HG03039 (cell line): ENCODE data around the gene MGARP.

Source experiments
- ATAC-seq: cut with Tn5 transposase; IDR thresholded peaks from one replicate; pipeline ENCODE4 v1.9.1; 2021; ENCODE audit warnings: mild to moderate bottlenecking, moderate library complexity; ENCODE audit not compliant: unreplicated experiment

The MGARP gene

GRCh38 chr4:139246166-139246565 lies 33.9 kb downstream of the MGARP start:
- no peak for ATAC-seq

DNA sequence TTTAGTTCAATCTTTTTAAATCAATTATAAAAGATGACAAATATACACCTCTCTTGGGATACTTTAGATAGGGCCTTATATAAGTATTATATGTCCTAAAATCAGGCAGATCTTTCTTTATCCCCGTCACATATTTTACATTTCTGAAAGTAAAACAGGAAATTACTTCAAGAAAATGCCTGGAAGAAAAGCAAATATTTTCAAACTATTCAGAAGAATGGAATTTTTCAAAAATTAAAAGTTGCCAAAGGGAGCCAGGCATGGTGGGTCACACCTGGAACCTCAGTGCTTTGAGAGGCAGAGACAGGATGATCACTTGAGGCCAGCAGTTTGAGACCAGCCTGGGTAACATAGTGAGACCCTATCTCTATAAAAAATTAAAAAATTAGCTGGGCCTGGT lies 34.4 kb downstream of the MGARP start:
- ATAC-seq = no peak

- no peak for ATAC-seq
Measured at GRCh38 chr4:139243448-139244365, 36.3 kb downstream of the MGARP start.

- ATAC-seq = no peak
Measured at GRCh38 chr4:139242511-139243051, 37.4 kb downstream of the MGARP start.

GRCh38 chr4:139241784-139242151 lies 38.3 kb downstream of the MGARP start:
- no peak for ATAC-seq

DNA sequence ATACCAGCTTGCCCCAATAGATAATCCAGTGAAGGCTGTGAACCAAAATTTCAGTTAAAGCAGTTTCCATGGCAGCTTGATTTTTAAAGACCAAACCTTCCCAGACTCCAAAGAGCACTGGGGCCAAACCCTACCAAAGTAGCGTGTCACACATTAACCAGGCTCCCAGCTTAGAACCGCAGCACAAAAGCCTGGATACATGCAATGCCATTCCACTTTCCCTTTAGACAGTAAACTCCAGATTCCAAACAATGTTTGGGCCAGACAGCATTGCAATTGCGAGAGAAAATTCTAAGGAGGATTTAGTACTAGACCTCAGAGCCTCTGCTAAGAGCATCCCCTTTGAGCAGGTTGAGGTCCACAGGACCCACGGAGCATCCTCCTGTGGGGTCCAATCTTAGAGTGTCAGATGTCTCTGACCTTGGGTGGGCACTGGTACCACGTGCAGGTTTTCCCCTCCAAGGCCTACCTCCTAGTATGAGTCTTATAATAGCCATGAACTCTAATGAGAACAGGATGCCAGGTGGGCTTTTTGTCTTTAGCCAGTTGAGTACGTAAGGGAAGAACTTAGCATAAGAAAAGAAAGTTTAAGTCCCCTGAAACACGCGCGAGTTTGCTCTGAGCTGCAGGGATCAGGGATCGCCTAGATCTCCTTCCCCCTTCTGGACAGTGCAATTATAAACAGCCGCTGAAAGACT lies 38.8 kb downstream of the MGARP start:
- no peak for ATAC-seq

DNA sequence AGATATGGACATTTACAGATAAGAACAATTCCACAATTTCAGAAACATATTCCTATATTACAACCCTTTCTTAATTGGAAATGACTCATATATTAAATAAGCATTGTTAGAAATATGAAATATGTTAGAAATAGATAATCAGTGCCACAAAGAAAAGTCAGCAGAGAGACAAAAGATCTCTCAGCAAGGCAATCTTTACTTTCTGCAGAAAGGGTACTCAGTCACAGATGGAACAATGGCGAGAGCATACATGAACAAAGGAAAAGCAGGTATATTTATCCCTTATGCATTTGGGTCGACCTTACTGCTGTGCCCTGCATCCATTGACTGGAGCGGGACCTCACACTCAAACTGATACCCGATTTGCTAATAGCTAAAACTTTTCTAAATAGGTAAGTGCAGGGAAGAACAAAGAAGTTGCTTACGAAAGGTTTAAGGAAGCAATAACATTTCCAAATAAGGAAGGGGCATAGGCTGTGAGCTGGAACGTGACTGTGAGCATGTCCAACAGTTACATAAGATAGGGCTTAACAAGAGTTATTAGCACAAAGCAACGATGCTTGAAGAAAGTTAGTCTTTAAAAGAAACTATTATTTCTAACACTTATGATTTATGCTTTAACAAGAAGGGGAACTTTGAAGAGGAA lies 40.8 kb downstream of the MGARP start:
- ATAC-seq = no peak

DNA sequence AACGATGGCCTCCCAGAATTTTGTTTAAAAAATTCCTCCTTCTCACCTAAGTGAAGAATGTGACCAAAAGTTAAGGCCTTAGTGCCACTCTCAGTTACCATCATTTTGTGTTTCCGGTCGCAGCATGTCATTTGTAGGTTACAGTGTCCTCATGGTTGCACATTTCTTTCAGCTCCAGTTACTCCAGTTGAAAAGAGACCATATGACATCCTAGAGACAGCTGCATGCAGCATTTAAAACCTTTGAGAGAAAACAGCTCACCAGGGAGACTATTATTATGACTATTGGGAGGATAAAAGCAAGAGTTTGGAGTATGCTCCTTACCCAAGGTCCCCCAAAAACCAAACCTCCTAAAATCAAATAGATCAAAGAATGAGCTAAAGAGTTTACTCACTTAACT lies 45.8 kb downstream of the MGARP start:
- ATAC-seq = no peak

- no peak for ATAC-seq
Measured at GRCh38 chr4:139229534-139230039, 50.4 kb downstream of the MGARP start.

GRCh38 chr4:139227729-139228404 lies 52.2 kb downstream of the MGARP start:
- ATAC-seq = no peak

GRCh38 chr4:139223682-139224317 lies 56.2 kb downstream of the MGARP start:
- ATAC-seq = no peak

GRCh38 chr4:139222215-139222614 lies 57.8 kb downstream of the MGARP start:
- ATAC-seq = no peak

DNA sequence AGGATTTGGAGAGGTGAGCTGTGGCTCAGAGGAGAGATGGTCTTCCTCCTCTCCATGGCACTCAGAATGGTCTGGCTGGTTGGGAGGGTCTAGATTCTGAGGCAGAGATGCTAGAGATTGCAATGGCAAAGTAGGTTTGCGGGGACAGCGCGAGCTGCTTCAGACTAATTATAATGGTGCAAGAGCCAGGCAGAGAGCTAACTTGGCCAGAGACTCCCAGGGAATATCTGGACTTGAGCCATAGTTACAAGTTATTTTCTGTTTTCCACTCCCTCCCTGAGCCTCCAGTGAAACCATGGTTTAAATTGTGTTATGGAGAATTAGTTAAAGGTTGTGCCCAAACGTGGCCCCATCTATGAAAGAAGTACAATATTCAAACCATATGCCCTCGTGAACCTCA lies 58.3 kb downstream of the MGARP start:
- no peak for ATAC-seq

- no peak for ATAC-seq
Measured at GRCh38 chr4:139219450-139220055, 60.5 kb downstream of the MGARP start.
